ENCODE results near the gene PCK2. TPM values are rescaled to one million over a fixed set of nuclear protein-coding genes. Genes with fewer than 3 reads are reported as not detected.

The PCK2 gene
- 7.9 and 24.3 TPM in 2 replicates for total RNA-seq

DNA sequence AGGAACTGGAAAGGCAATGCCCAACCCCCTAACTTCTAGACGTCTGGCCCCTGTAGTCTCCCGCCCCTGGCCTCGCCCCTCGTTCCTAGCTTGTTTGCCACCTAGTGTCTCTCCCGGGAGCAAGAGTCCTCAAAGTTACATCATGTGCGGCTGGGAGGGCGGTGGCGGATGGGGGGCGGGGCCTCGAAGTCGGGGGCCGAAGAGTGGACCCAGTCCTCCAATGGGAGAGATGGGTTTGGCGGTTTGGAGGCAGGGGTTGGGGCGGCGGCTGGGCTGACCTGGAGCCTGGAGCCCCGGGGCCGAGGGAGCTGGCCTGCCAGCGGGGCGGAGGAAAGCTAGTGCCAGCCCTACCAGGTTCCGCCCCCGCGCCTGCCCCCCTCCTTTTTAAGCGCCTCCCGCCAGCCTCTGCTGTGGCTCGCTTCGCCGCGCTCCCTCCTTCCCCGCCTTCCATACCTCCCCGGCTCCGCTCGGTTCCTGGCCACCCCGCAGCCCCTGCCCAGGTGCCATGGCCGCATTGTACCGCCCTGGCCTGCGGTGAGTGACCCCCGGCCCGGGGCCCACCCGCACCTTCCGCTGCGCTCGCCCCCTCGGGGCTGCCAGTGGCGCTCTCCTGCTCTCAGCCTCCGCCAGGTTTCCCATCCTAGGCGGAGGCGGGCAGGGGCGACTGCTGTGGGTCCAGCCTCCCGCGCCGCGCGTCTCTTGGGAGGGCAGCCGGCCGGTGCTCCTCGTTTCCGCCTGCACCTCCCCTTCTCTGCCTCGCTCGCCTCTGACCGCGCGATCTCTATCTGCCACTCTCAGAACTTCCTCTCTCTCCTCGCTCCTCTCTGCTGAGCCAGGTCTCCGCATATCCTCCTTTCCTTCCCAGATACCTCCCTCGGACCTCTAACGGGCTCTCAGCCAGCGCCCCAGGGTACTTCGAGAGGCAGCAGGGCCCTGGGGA is at the start of gene PCK2:
Gene PCK2 (plus strand): TSS at position 411 of the 940 bp plus-strand sequence. CDS start 95 bp downstream, at position 506.

DNA sequence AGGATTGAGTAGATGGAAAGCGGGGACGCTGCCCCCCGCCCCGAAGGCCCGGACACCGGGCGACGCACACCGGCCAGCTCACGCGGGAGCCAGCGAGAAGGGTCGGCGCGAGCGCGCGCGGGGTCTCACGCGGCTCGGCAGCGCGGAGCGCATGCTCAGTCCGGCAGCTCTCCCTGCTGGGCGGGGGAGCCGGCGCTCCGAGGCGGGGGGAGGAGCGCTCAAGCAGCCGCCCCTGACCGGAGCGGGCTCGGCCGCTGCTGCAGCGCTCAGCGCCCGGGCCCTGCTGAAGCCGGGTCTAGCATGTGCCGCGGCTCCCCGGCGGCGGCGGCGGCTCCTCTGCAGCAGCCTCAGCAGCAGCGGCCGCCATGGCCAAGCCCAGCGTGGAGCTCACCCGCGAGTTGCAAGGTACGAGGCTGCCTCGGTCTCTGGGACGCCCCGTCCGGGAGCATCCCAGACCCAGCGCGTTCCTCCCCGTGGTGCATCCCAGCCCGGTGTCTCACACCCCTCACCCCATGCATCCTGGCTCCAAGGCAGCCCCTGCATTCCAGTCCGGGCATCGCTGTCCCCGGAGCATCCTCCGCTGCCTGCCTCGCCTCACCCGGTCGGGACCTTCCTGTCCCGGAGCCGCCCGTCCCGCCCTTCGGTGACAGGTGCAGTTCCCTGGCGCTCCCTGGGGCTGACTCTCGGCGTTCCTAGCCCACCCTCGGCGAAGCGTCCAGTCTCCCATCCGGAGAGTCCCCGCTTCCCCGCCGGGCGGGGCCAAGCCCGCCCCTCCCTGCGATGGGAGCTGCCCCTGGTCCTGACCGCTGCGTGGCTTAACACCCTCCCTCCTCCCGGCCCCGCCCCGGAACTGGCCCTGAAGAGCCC is 42.1 kb upstream of the PCK2 start, which contains the start of gene CARMIL3:
Gene CARMIL3 (plus strand): TSS at position 221 of the 867 bp plus-strand sequence. CDS start 145 bp downstream, at position 366.

DNA sequence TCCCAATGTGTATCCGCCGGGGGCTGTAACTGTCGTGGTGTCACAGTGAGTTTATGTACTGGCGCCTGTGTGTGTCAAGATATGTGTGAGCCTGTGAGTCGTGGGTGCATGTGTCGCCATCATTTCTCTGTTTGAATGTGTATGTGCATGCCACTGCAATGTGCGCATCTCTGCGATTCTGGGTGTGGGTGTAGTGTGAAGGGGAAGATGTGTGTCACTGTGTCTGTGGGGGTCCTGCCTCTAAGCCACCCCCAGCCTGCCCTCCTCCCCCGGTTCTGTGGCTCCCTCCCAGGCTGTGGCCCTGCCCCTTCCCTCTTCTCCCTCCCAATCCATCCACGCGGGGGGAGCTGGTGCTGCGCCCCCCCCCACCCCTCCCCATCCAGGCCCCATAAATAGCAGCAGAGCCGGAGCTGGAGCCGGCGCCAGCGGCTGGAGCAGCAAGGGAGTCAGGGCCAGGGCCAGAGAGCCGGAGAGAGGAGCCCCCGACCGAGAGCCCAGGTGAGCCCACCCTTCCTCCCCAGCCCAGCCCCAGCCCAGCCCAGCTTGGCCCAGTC is 22.9 kb upstream of the PCK2 start, which contains the start of gene CPNE6:
Gene CPNE6 (plus strand): TSS at position 419 of the 554 bp plus-strand sequence. CDS start 1,375 bp downstream, outside the sequence.

DNA sequence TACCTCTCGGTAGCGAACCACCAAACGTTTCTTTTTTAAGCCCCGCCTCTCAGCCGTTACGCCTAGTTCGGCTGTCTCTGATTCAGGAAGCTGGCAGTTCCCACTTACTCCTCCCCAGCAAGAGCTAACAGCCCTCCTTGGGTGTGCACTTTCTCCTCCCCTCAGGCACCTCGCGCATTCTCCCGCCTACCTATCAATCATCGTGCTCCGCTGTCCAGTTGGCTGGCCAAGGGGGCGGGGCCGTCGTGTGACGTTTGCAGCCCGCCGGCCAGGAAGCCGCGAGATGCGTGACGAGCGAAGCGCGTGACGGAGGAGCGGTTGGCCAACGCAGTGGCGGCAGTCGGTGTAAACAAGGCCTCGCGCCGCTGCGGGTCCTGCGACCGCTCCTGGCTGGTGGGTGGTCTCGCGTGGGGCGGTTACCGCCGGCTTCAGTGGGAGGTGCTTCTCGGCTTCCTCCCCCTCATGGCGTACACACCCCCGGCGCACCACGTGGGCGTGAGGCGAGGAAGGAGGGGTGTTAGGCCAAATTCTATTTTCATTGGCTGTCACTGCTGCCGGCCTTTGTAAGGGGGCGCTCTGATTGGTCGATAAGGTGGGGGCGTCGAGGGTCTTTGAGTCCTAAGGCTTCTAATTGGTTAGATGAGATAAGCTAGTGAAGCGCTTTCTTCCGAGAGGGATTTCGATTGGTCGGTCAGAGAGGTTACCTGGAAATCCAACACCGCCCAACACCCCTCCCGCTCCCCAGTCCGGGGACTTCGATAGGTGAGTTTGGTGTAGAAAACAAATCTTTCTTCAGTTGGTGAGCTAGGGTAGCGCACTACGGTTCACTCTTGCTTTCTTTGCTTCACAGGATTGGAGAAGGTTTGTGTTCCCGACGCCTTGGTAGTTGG is 20.7 kb downstream of the PCK2 start, which contains the start of the genes DCAF11 and NRL:
Gene DCAF11 (plus strand): TSS at position 246 of the 890 bp plus-strand sequence. CDS start 818 bp downstream, outside the sequence.
Gene NRL (minus strand): TSS at position 418 of the 890 bp plus-strand sequence. CDS start 32,101 bp downstream, outside the sequence.

DNA sequence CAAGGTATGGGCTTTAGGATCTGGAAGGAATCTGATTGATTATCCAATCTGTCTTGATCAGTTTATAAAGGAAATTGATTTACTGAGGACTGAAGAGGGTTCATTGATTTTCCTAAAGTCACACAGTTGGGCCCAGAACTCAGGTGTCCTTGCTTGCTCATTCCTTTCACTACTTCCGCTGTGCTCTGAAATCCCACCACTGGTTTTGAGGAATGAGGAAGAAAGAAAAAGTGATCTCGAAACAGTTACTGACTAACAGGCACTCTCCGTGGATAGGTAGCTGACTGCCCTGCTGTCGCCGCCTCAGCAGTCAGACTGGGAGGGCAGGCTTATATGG is 36.2 kb downstream of the PCK2 start, which contains the start of gene FITM1:
Gene FITM1 (plus strand): TSS at position 280 of the 337 bp plus-strand sequence. CDS start 905 bp downstream, outside the sequence.

DNA sequence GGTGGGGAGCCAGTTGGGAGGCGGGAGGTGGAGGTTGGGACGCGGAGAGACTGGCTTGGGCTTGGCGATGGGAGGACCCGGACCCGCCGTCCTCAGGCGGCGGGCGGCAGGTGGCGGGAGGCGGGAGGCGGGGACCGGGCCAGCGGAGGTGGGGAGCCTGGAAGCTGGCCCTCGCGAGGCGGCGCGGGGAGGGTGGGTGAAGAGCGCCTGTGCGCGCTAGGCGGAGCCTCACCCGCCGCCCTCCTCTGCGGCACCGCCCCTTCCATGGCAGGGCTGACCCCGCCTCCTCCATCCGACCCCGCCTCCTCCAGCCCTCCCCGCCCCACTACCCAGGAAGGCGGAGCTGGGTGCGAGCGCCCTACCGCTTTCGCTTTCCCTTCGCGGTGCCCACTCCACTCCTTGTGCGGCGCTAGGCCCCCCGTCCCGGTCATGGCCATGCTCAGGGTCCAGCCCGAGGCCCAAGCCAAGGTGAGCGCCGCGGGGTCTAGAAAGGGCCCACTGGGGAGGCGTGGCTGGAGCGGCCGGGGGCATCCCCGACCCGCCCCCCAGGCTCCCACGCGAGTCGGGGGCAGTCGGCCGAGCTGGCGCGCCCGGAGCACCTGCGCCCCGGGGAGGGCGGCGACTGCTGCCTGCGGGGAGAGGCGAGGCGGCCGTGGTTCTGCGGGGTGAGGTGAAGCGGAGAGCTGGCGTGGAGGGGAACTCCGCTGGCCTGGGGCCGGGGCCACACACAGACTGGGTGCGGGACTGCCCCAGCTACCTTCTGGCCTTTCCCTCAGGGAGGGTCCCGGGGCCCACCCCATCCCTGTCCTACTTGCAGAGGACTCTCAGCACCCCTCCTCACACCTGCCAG is 41.9 kb downstream of the PCK2 start, which contains the start of gene PSME1:
Gene PSME1 (plus strand): TSS at position 361 of the 850 bp plus-strand sequence. CDS start 69 bp downstream, at position 430.

DNA sequence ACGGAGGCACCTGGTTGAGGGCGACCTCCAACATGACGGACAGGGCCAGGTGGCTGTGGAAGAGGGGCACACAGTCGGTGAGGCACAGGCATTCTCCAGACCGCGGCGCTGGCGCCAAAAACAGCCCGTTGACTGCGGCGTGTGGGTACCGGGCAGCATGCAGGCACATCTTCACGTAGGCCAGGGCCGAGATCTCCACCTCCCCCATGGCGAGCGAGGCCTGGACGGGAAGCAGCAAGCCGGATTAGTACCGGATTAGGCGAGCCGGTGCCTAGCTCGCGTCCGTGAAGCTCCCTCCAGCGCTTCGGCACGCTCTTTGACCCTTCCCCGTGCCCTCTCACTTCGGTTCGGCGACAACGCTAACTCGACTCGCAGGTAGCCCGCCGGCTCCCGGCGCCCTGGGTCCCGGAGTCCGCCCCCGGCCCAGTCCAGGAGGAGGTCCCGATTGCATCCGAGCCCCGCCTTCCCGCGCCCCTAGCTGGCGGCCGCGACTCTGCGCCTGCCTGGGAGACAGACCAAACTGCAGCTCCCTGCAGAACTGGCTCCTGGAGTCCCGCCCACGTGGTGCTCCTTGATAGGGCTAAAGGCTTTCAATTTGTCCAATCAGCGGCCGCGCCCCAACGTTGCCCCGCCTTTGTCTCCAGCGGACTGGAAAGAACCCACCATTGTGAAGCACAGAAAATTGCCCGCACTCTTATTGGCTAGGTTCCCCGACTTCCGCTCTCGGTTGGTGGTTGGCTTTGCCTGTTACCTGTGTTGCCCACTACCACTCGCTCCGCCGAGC is 47.2 kb downstream of the PCK2 start, which contains the start of gene EMC9:
Gene EMC9 (minus strand): TSS at position 495 of the 784 bp plus-strand sequence. CDS start 287 bp downstream, at position 208.

DNA sequence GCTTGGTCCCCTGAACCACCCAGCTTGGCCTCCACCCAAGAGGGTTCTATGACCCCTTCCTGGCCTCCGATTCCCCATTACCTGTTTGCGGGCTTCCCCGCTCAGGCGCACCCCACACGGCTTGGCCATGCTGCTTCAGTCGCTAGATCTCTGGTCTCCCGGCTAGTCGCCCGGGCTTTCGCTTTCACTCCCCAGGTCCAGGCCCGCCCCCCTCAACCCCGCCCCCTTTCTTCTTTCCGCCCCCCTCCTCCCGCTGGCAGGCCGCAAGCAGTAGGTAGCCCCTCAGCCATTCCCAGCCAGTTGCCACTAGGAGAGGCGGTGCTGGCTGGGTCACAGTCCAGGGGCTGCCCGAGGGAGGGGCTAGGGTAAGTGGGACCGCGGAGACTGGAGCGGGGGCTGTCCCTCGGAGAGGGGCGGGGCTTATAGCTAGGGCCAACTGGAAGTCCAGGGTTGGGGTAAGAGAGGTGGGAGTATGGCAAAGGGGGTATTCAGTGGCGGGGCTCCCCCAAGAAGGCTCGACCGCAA is 52.4 kb downstream of the PCK2 start, which contains the start of gene PSME2:
Gene PSME2 (minus strand): TSS at position 158 of the 525 bp plus-strand sequence. CDS start 29 bp downstream, at position 129.

DNA sequence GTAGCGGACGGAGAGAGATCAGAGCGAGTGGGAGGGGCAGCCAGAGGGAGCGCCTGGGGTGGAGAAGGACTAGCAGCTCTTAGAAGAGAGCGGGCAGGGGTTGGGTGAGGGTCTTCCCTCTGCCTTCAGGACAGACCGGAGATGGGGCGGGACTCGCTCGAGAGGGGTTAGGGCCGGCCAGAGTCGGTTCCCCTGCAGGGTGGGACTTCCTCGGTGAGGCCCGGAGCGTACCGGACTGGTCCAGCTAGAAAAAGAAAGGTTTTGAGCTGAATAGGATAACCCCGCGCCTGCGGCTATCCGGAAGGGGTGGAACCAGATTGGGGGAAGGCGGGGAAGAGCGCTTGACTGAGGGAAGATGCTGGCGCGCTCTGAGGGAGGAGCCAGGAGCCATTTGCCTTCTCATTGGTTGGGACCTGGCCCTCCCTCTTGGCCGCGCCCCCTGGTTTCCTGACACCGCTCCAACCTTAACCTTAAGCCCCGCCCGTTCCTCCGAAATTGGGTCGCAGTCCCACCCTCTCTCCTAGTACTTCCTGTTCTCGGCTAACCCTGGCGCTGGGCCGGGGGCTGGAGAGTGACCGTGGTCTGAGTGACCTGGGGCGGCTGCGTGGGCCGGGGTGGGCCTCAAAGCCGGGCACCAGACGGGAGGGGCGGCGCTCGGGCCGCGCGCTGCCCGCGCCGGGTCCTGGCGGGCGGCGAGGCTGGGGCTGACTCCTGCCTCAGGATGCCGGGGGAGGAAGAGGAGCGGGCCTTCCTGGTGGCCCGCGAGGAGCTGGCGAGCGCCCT is 53.1 kb downstream of the PCK2 start, which contains the start of gene RNF31:
Gene RNF31 (plus strand): TSS at position 521 of the 783 bp plus-strand sequence. CDS start 201 bp downstream, at position 722.

Other genes starting within 250 kb of the PCK2 start
- 54.6 and 64.4 TPM in 2 replicates for gene DHRS4, start 140.5 kb upstream of the PCK2 start, total RNA-seq
- 16.9 and 24.7 TPM in 2 replicates for gene DHRS4L2, start 105.4 kb upstream of the PCK2 start, total RNA-seq
- 0.05 TPM in 1 of 2 replicates, not detected in the other for gene CARMIL3, start 42.3 kb upstream of the PCK2 start, total RNA-seq
- not detected in 2 replicates for gene CPNE6, start 22.7 kb upstream of the PCK2 start, total RNA-seq
- gene DCAF11, start 20.5 kb downstream of the PCK2 start, total RNA-seq = 43.6 and 46.1 TPM in 2 replicates
- 0.74 and 1.3 TPM in 2 replicates for gene NRL, start 20.6 kb downstream of the PCK2 start, total RNA-seq
- gene FITM1, start 36.3 kb downstream of the PCK2 start, total RNA-seq = 0.10 TPM in 1 of 2 replicates, not detected in the other
- gene PSME1, start 41.9 kb downstream of the PCK2 start, total RNA-seq = 311 and 318 TPM in 2 replicates
- 15.7 and 22.2 TPM in 2 replicates for gene EMC9, start 47.3 kb downstream of the PCK2 start, total RNA-seq
- gene PSME2, start 52.3 kb downstream of the PCK2 start, total RNA-seq = 179 and 201 TPM in 2 replicates
- gene RNF31, start 53.2 kb downstream of the PCK2 start, total RNA-seq = 41.4 and 59.8 TPM in 2 replicates
- 55.8 and 57.5 TPM in 2 replicates for gene IRF9, start 67.0 kb downstream of the PCK2 start, total RNA-seq
- 14.8 and 16.6 TPM in 2 replicates for gene REC8, start 77.8 kb downstream of the PCK2 start, total RNA-seq
- 61.1 and 67.6 TPM in 2 replicates for gene IPO4, start 94.5 kb downstream of the PCK2 start, total RNA-seq
- gene TM9SF1, start 101.1 kb downstream of the PCK2 start, total RNA-seq = 52.3 and 57.7 TPM in 2 replicates
- gene TSSK4, start 111.4 kb downstream of the PCK2 start, total RNA-seq = not detected in 2 replicates
- gene CHMP4A, start 119.2 kb downstream of the PCK2 start, total RNA-seq = 44.2 and 49.3 TPM in 2 replicates
- 15.8 and 15.9 TPM in 2 replicates for gene MDP1, start 121.8 kb downstream of the PCK2 start, total RNA-seq
- 259 and 294 TPM in 2 replicates for gene NEDD8, start 138.1 kb downstream of the PCK2 start, total RNA-seq
- 66.4 and 67.7 TPM in 2 replicates for gene GMPR2, start 138.6 kb downstream of the PCK2 start, total RNA-seq
- gene TINF2, start 148.3 kb downstream of the PCK2 start, total RNA-seq = 72.0 and 90.4 TPM in 2 replicates
- gene TGM1, start 168.9 kb downstream of the PCK2 start, total RNA-seq = 0.27 and 2.1 TPM in 2 replicates
- gene RABGGTA, start 177.3 kb downstream of the PCK2 start, total RNA-seq = 33.1 and 48.0 TPM in 2 replicates
- gene DHRS1, start 205.5 kb downstream of the PCK2 start, total RNA-seq = 25.0 and 29.0 TPM in 2 replicates
- 25.0 and 27.2 TPM in 2 replicates for gene NOP9, start 205.5 kb downstream of the PCK2 start, total RNA-seq
- gene CIDEB, start 213.7 kb downstream of the PCK2 start, total RNA-seq = 14.5 and 19.0 TPM in 2 replicates
- gene LTB4R2, start 215.8 kb downstream of the PCK2 start, total RNA-seq = 3.9 and 5.0 TPM in 2 replicates
- 12.9 and 16.3 TPM in 2 replicates for gene LTB4R, start 217.2 kb downstream of the PCK2 start, total RNA-seq
- gene ADCY4, start 240.8 kb downstream of the PCK2 start, total RNA-seq = 21.3 and 26.8 TPM in 2 replicates
- 2.3 and 4.4 TPM in 2 replicates for gene RIPK3, start 245.7 kb downstream of the PCK2 start, total RNA-seq

Data from mammary microvascular endothelial cell (primary cell).